ENCODE results near the gene PLEKHG1. TPM values are rescaled to one million over a fixed set of nuclear protein-coding genes. Genes with fewer than 3 reads are reported as not detected.

The PLEKHG1 gene
- total and polyA plus RNA-seq, 2 experiments from 2014 or later, result 0.89 to 2.5 TPM

GRCh38 chr6:150625927-150626326, 26.2 kb downstream of the PLEKHG1 start:
- H3K4me1 Mint-ChIP-seq, result no peaks in the 10 kb centered on the region
- DNase-seq (ENCODE audit: low spot score), result no peak
- Histone ChIP-seq H3K27ac (ENCODE audit: low read depth) (no peak overlapping the region), H3K4me1 (ENCODE audit: insufficient read depth) (no peaks in the 10 kb centered on the region), H3F3A (replicated peaks; ENCODE audit: low read depth) (no peaks in the 10 kb centered on the region), H3K27me3 (ENCODE audit: insufficient read depth) (no peaks in the 10 kb centered on the region), H3K36me3 (ENCODE audit: insufficient read depth) (no peaks in the 10 kb centered on the region), H3K4me2 (no peak overlapping the region), H3K79me2 (replicated peaks; ENCODE audit: insufficient read depth) (no peaks in the 10 kb centered on the region), H3K4me3 (no peak overlapping the region), H2AFZ (no peak overlapping the region), H4K20me1 (replicated peaks; ENCODE audit: insufficient read depth) (no peaks in the 10 kb centered on the region; the same call in 1 of the 2 replicates), H3K9me2 (ENCODE audit: insufficient read depth) (no peaks in the 10 kb centered on the region)
- no peaks in the 10 kb centered on the region for H3K36me3 Mint-ChIP-seq (ENCODE audit: low read depth)
- TF ChIP-seq JUNB (IDR thresholded peaks at IDR 0.05; ENCODE audit: unreplicated experiment) (no peak), REST (IDR thresholded peaks at IDR 0.05; ENCODE audit: unreplicated experiment) (no peak)
- no peak for ATAC-seq
- no peaks in the 10 kb centered on the region for H3K27me3 Mint-ChIP-seq (ENCODE audit: insufficient read depth, low read depth, poor library complexity)
- no peak overlapping the region for H3K4me3 Mint-ChIP-seq
- no peak overlapping the region for H3K27ac Mint-ChIP-seq
- peaks cover 8% of the 10 kb centered on the region; the same call in 1 of the 3 replicates for H3K9me3 Mint-ChIP-seq

GRCh38 chr6:150627154-150627553, 27.5 kb downstream of the PLEKHG1 start:
- no peaks in the 10 kb centered on the region for H3K27me3 ChIP-seq (ENCODE audit: insufficient read depth)
- H3K27me3 Mint-ChIP-seq (ENCODE audit: insufficient read depth, low read depth, poor library complexity), result peaks cover 1% of the 10 kb centered on the region
- H3K4me1 ChIP-seq (ENCODE audit: insufficient read depth), result no peaks in the 10 kb centered on the region
- no peak overlapping the region for H3K4me3 ChIP-seq
- H3K27ac ChIP-seq (ENCODE audit: low read depth), result no peak overlapping the region
- H2AFZ ChIP-seq, result no peak overlapping the region
- no peaks in the 10 kb centered on the region; the same call in 1 of the 2 replicates for H4K20me1 ChIP-seq (replicated peaks; ENCODE audit: insufficient read depth)
- H3K36me3 Mint-ChIP-seq (ENCODE audit: low read depth), result no peaks in the 10 kb centered on the region
- H3K4me2 ChIP-seq, result no peak overlapping the region
- no peaks in the 10 kb centered on the region for H3K79me2 ChIP-seq (replicated peaks; ENCODE audit: insufficient read depth)
- H3F3A ChIP-seq (replicated peaks; ENCODE audit: low read depth), result no peaks in the 10 kb centered on the region
- no peak overlapping the region for H3K27ac Mint-ChIP-seq
- H3K4me3 Mint-ChIP-seq, result no peak overlapping the region
- DNase-seq (ENCODE audit: low spot score) (no peak), ATAC-seq (no peak)
- H3K36me3 ChIP-seq (ENCODE audit: insufficient read depth), result no peaks in the 10 kb centered on the region
- no peaks in the 10 kb centered on the region for H3K4me1 Mint-ChIP-seq
- peaks cover 8% of the 10 kb centered on the region; the same call in 1 of the 3 replicates for H3K9me3 Mint-ChIP-seq
- H3K9me2 ChIP-seq (ENCODE audit: insufficient read depth), result no peaks in the 10 kb centered on the region
- TF ChIP-seq REST (IDR thresholded peaks at IDR 0.05; ENCODE audit: unreplicated experiment) (no peak), POLR2AphosphoS5 (IDR thresholded peaks at IDR 0.05; ENCODE audit: low read depth) (no peak), CTCF (conservative IDR thresholded peaks at IDR 0.05; ENCODE audit: low read depth in 2 of 2) (no peak), ZNF462 (CRISPR knock-in tag; IDR thresholded peaks at IDR 0.05) (no peak), NANOG (IDR thresholded peaks at IDR 0.05; ENCODE audit: borderline replicate concordance) (no peak)
